A549 (cell line): Measurements from ENCODE around the gene GLB1L2.

Experiments used
- BHLHE40 ChIP-seq: IDR thresholded peaks from 2 replicates; pipeline ENCODE4 v1.6.1; 2012; ENCODE audit warnings: low read depth, low read length, inconsistent platforms
- CHD2 ChIP-seq: fragments of 150-350 bp; IDR thresholded peaks from 2 replicates; pipeline ENCODE4 v1.6.1; 2014; ENCODE audit warnings: low read length; ENCODE audit not compliant: partially characterized antibody
- POLR2A ChIP-seq: IDR thresholded peaks from 2 replicates; pipeline ENCODE4 v1.6.1; 2012; ENCODE audit warnings: mild to moderate bottlenecking, low read length
- RAD21 ChIP-seq, 2 experiments: fragments of >200 bp in 1 of 2; sonication (Bioruptor Twin) in 1 of 2; formaldehyde crosslinking in 1 of 2; IDR thresholded peaks in 1 of 2; conservative IDR thresholded peaks in 1 of 2; 2 replicates in 1 of 2; 3 replicates in 1 of 2; pipeline ENCODE4 v1.6.1; 2012 to 2018; ENCODE audit warnings: inconsistent platforms in 1 of 2
- RCOR1 ChIP-seq: fragments of 150-350 bp; IDR thresholded peaks from 2 replicates; pipeline ENCODE4 v1.6.1; 2014; ENCODE audit warnings: antibody characterized with exemption, low read length, low read depth
- RNF2 ChIP-seq: fragments of 200-600 bp; sonication (generic); IDR thresholded peaks from 2 replicates; pipeline ENCODE4 v1.6.1; 2016; ENCODE audit warnings: low read depth, mild to moderate bottlenecking, antibody characterized with exemption, moderate library complexity, borderline replicate concordance
- TF ChIP-seq, protein P1 (sequence below): fragments of >200 bp; sonication (Bioruptor Twin); formaldehyde crosslinking; IDR thresholded peaks from 3 replicates; pipeline ENCODE4 v1.5.1; 2016
- TF ChIP-seq, protein P2 (sequence below): IDR thresholded peaks from 2 replicates; pipeline ENCODE4 v1.6.1; 2012
- TF ChIP-seq, protein P3 (sequence below): fragments of 200-600 bp; sonication (generic); IDR thresholded peaks from 2 replicates; pipeline ENCODE4 v1.6.1; 2016; ENCODE audit warnings: antibody characterized with exemption, mild to moderate bottlenecking, moderate library complexity

DNA sequence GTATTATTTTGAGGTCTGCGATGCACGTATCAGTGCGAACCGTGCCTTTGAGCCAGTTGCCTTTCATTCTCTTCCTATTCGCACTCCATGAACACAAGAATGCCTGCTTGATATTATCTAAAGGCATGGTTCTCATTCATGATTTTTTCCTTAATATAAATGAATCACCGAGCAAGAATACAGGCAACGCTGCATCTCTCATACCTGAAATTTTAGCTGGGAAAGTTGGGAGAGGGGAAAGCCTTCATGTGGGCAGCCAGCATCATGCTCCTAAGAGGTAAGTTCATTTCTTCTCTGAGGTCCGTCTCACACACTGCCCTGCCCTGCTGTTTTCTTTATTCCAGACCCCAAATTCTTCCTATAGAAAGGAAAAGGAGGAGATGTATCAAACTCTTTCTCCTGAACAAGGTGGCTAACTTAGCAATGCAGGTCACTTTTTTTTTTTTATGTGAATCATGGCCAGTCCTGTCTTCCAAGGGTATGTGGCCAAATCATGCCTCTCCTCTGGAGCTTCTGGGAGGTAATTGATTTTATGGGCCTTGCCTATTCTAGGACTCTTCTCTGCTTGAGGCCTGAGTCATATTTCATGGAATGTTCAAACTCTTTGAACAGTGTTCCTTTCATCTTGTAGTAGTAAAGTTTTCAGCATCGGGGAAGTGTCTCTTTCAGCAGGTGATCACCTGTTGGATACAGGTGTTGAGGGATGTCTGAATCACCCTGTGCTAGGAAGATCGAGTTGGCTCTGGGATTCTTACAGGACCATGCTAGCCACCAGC is 3.2 kb downstream of the GLB1L2 start:
- no peak for TF ChIP-seq RNF2
- TF ChIP-seq RCOR1: no peak
- TF ChIP-seq, protein P1, sequence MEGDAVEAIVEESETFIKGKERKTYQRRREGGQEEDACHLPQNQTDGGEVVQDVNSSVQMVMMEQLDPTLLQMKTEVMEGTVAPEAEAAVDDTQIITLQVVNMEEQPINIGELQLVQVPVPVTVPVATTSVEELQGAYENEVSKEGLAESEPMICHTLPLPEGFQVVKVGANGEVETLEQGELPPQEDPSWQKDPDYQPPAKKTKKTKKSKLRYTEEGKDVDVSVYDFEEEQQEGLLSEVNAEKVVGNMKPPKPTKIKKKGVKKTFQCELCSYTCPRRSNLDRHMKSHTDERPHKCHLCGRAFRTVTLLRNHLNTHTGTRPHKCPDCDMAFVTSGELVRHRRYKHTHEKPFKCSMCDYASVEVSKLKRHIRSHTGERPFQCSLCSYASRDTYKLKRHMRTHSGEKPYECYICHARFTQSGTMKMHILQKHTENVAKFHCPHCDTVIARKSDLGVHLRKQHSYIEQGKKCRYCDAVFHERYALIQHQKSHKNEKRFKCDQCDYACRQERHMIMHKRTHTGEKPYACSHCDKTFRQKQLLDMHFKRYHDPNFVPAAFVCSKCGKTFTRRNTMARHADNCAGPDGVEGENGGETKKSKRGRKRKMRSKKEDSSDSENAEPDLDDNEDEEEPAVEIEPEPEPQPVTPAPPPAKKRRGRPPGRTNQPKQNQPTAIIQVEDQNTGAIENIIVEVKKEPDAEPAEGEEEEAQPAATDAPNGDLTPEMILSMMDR: no peak
- TF ChIP-seq, protein P2, sequence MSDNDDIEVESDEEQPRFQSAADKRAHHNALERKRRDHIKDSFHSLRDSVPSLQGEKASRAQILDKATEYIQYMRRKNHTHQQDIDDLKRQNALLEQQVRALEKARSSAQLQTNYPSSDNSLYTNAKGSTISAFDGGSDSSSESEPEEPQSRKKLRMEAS: no peak
- TF ChIP-seq BHLHE40: no peak
- TF ChIP-seq, protein P3, sequence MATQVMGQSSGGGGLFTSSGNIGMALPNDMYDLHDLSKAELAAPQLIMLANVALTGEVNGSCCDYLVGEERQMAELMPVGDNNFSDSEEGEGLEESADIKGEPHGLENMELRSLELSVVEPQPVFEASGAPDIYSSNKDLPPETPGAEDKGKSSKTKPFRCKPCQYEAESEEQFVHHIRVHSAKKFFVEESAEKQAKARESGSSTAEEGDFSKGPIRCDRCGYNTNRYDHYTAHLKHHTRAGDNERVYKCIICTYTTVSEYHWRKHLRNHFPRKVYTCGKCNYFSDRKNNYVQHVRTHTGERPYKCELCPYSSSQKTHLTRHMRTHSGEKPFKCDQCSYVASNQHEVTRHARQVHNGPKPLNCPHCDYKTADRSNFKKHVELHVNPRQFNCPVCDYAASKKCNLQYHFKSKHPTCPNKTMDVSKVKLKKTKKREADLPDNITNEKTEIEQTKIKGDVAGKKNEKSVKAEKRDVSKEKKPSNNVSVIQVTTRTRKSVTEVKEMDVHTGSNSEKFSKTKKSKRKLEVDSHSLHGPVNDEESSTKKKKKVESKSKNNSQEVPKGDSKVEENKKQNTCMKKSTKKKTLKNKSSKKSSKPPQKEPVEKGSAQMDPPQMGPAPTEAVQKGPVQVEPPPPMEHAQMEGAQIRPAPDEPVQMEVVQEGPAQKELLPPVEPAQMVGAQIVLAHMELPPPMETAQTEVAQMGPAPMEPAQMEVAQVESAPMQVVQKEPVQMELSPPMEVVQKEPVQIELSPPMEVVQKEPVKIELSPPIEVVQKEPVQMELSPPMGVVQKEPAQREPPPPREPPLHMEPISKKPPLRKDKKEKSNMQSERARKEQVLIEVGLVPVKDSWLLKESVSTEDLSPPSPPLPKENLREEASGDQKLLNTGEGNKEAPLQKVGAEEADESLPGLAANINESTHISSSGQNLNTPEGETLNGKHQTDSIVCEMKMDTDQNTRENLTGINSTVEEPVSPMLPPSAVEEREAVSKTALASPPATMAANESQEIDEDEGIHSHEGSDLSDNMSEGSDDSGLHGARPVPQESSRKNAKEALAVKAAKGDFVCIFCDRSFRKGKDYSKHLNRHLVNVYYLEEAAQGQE: no peak
- no peak for TF ChIP-seq CHD2
- no peak for TF ChIP-seq RAD21 (conservative IDR thresholded peaks at IDR 0.05 in 1 of 2, IDR thresholded peaks at IDR 0.05 in 1 of 2)
- no peak for TF ChIP-seq POLR2A
